HG03460 (cell line): ENCODE results near the gene BCORL1.

ENCODE experiments used
- ATAC-seq: cut with Tn5 transposase; IDR thresholded peaks from one replicate; pipeline ENCODE4 v1.9.1; 2021; ENCODE audit not compliant: unreplicated experiment

The BCORL1 gene

DNA sequence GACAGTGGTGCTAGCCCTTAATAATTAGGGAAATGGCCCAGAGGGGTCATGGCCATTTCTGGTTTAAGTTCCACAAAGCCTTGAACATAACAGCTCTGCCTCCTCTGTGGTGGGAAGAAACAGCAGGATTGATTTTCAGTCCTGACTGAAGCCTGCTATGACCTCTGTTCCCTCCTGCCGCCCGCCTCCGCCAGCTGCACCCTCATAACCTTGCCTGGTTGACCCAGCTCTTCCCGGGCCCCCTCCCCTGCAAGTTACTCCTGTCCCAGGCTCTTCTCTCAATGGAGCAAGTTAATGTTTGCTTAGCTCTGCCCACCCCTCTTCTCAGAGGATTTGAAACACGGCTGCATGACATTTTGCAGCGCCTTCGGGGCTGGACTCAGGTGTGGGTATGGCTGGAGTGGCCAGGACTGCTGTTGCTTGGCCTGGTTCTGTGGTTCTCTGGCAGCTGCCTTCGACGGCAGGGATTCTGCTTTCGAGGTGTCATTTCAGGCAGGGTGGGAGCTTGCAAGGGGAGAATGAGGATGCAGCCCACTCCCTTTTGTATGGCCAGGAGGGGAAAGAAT, 27.3 kb downstream of the BCORL1 start:
- ATAC-seq, result no peak

DNA sequence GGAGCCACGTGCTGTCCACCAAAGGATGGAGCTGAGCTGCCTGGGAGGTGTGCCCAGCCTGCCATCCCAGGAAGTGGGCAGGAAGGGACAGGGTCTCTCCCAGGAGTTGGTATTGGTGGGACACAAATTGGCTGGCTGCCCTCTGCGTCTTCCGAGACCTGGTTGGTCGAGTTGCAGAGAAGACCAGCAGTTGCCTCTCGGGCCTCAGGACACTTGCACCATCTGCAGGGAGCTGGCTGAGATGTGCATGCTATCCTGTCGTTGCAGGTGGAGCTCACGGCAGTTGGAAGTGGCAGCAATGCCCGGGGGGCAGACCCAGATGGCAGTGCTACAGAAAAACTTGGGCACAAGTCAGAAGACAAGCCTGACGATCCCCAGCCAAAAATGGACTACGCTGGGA, 30.2 kb downstream of the BCORL1 start:
- no peak for ATAC-seq

DNA sequence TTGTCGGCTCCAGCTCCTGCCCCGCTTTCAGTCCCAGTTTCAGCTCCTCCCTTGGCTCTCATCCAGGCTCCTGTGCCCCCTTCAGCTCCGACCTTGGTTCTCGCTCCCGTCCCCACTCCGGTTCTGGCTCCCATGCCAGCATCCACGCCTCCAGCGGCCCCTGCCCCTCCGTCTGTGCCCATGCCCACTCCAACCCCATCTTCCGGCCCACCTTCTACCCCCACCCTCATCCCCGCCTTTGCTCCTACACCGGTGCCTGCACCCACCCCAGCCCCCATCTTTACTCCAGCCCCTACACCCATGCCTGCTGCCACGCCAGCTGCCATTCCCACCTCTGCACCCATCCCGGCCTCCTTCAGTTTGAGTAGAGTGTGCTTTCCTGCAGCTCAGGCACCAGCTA, 31.2 kb downstream of the BCORL1 start:
- no peak for ATAC-seq

DNA sequence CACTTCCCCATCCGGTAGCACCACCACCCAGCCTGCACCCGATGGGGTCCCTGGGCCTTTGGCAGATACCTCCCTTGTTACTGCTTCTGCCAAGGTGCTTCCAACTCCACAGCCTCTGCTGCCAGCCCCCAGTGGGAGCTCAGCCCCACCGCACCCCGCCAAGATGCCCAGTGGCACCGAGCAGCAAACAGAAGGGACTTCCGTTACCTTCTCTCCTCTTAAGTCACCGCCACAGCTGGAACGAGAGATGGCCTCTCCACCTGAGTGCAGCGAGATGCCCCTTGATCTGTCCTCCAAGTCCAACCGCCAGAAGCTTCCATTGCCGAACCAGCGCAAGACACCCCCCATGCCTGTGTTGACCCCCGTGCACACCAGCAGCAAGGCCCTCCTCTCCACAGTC, 31.9 kb downstream of the BCORL1 start:
- ATAC-seq, result no peak

DNA sequence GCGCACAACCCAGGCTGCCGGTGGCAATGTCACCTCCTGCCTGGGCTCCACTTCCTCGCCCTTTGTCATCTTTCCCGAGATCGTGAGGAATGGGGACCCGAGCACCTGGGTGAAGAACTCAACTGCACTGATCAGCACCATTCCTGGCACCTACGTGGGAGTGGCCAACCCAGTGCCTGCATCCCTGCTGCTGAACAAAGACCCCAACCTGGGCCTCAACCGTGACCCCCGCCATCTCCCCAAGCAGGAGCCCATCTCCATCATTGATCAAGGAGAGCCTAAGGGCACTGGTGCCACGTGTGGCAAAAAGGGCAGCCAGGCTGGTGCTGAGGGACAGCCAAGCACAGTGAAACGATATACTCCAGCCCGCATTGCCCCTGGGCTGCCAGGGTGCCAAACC, 32.3 kb downstream of the BCORL1 start:
- no peak for ATAC-seq

DNA sequence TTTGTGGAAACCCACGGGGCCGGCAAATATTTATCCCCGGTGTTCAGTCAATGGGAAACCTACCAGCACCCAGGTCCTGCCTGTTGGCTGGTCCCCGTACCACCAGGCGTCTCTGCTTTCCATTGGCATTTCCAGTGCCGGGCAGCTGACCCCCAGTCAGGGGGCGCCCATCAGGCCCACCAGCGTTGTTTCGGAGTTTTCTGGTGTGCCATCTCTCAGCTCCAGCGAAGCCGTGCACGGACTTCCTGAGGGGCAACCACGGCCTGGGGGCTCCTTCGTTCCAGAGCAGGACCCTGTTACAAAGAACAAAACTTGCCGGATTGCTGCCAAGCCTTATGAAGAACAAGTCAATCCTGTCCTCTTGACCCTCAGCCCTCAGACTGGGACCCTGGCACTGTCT, 32.7 kb downstream of the BCORL1 start:
- ATAC-seq, result no peak

DNA sequence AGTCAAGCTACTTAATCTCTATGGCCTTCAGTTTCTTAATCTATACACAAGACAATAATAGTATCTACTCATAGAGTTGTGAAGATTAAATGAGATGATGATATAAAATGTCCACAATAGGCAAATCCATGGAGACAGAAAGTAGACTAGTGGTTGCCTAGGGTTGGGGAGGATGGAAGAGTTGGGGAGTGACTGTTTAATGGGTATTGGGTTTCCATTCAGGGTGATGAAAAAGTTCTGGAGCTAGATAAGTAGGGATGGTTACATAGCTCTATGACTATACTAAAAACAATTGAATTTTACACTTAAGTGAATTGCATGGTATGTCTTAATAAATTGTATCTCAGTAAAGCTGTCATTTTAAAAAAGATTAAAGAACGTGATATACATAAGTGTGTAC, 35.7 kb downstream of the BCORL1 start:
- no peak for ATAC-seq

DNA sequence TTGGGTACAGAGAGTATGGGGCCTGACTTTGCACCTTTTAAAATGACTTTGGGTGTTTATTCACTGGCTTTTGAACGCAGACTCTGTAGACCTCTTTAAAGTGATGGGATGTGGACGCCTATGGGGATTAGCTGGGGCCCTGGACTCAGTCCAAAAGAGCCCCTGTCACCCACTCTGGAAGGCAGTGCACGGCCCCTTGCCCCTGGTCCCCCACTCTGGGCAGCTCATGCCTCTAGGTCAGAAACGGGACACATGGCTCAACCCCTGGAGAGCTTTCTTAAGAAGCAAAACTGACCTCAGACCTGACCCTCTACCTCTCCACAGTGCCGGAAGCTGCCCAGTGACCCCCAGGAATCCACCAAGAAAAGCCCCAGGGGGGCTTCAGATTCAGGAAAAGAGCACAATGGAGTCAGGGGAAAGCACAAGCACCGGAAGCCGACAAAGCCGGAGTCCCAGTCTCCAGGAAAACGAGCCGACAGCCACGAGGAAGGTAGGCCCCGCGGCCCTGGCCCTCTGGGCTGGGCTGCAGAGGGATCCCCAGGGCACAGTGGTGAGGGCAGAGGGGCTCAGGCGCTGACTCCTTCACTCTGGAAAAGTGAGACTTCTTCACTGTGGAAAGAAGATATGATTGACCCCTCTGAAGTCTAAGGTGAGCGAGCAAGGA, 38.4 kb downstream of the BCORL1 start:
- no peak for ATAC-seq

DNA sequence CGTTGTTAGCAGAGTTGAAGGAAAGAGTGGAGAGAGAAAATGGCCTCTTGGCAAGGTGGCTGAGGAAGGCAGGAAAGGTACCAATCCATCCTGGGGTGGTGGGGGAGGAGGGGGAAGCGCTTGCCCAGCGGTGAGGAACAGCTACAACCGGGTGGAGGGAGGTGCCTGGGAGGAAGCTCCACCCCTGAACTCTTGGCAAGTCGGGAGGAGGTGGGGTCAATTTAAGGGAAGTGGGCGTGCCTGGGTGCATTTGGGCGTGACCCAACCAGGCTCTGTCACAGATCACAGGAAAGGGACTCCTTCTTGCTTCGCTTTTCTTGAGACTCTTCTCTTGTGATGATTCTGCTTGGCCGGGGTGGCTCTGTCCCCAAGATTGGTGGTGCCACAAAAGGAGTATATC, 41.7 kb downstream of the BCORL1 start:
- ATAC-seq, result peak; percentile 100

DNA sequence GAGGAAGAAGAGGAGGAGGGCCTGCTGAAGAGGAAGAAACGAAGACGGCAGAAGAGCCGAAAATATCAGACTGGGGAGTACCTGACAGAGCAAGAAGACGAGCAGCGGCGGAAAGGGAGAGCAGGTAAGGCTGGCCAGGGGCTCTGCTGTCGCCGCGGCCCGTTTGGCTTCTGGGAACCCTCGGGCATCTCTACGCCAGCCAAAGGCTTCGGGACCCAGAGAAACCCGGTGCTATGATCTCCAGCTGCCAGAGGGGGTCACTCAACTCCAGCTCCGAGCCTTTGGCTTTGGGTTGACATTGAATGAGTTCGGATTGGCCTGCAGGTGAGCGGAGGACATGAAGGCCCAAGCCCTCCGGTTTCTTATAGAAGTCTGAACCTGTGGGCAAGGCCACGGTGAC, 42.8 kb downstream of the BCORL1 start:
- ATAC-seq, result no peak

DNA sequence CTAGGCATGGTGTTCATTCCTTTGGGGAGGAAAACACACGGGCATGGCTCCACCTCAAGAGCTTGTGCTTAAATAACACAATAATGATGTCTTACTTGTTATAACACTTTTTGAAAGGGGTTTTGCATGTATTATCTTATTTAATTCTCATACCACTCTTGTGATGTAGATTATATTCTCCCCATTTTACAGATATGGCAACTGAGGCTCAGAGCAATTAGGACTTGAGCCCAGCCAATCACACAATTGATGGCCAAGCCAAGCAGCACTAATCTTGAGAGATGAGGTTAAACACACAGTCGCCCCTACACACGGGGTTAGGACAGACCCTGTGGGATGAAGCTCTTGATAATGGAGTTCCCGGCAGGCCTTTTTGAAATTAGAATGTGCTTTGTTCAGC, 45.1 kb downstream of the BCORL1 start:
- no peak for ATAC-seq

DNA sequence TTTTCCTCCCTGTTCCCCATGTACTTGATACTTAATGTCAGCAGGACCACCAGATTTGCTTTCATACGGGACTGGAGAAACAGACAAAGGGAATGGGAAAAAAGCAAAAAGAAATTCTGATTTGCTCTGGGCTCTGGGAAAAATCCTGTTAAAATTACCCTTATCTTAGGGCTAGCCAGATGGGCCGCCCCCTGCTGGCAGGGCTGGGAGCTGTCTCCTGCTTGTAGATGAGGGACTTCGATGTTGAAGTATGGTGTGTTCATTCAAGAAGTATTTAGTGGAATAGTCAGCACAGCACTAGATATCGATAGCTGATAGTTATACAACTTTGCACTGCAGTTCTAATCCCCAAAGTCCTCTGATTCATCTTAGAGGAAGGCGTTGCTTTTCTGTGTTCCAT, 45.8 kb downstream of the BCORL1 start:
- no peak for ATAC-seq

DNA sequence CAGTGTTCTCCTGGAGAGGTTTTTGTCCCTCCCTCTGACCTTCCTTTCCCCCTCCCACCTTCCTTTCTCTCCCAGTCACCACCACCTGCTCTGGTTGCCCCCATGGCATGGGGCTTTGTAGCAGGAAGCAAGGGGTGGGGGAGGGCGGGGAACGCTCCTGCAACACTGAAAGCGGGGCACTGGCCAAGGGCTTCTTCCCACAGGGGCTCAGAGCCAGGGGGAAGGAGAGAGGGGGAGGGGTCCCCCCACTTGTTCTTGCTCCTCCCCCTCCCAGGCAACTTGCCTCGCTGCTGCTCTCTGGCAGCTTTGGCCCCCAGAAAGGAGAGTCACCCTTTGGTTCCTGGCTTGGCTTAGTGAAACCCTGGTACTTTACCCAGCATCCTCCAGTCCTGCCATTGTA, 48.4 kb downstream of the BCORL1 start:
- ATAC-seq, result no peak

DNA sequence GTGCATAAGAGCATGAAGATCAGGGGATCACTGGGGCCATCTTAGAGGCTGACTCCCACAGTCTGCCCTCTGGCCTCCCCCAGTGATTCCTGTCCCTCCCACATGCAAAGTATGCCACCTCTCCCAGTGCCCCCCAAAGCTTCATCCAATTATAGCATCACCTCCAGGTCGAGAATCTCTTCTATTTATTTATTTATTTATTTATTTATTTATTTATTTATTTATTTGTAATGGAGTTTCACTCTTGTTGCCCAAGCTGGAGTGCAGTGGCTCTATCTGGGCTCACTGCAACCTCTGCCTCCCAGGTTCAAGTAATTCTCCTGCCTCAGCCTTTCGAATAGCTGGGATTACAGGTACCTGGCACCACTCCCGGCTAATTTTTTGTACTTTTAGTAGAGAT, 50.1 kb downstream of the BCORL1 start:
- ATAC-seq, result no peak

DNA sequence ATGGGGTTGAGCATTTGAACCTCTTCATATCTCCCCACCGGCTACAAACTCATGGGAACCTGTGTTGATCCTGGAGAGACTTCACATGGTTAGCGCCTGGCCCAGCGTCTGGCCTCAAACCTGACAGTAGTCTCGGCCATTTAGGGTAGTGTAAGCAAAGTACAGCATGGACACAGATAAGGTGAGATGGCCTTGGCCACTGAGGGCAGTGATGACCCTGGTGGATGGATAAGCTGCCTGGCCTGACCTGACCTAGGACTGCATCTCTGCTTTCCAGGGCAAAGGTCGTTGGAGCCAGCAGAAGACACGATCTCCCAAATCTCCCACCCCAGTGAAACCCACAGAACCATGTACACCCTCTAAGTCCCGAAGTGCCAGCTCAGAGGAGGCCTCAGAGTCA, 51.7 kb downstream of the BCORL1 start:
- ATAC-seq, result no peak

DNA sequence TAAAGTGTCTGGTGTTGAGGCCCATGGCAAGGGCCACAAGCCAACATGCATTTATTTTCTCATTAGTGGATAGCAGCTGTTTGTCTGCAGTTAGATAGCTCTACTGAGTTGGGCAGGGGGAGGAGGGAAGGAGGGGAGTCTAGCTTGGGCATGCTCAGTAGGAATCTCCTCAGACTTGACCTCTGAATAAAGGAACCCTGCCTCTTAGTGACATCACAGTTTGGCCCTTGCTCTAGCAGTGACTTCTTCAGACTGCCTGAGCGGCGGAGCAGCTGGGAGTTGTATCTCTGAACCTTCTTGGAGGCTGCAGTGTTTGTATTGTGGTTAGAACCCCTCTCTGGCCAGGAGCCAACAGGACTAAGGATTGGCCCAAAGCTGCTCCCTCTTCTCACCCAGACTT, 57.4 kb downstream of the BCORL1 start:
- no peak for ATAC-seq

DNA sequence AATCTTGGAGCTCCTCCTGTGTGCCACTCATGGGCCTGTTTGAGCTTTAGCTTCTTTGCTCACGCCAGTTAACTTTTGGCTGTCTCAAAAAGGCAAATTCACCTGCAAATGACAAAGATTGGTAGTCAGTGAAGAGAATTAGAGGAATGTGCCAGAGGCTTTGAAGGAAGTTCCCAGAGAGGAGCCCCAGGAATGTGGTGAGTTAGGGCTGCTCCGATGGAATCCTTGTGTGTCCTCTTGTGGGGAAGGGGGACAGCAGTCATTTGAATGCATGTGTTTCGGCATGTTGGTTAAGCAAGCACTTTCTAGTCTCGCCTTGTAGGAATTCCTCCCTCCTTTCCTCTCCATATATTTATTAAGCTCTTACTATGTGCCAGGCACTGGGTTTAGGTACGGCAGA, 65.0 kb downstream of the BCORL1 start:
- no peak for ATAC-seq

DNA sequence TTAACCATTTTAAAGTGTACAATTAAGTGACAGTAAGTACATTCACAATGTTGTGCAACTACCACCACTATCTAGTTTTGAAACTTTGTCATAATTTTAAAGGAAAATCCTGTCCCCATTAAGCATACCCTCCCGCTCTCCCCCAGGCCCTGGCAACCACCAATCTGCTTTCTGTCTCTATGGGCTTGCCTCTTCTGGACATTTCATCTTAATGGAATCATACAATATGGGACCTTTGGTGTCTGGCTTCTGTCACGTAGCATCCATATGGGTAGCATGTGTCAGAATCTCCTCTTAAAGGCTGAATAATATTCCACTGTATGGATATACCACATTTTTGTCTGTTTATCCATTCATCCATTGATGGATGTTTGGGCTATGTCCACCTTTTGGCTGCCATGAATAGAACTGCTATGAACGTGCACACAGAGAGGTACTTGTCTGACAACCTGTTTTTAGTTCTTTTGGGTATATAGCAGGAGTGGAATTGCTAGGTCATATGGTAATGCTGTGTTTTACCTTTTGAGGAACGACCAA, 66.3 kb downstream of the BCORL1 start:
- no peak for ATAC-seq

DNA sequence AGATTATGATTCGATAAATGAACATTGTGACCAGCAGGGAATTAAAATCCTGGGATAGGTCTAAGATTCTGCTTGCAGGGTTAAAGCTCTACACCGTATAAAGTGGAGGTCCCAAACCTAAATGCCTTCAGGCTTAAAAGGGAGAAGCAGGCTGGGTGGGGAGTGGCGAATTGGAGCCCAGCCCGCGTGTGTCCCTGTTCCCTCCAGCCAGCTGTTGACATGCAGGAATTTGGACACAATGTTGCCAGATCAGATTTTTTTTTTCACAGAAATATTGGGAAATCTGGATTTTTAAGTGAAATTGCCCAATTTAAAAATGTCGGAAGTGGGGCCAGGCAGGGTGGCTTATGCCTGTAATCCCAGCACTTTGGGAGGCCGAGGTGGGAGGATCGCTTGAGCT, 67.4 kb downstream of the BCORL1 start:
- no peak for ATAC-seq

DNA sequence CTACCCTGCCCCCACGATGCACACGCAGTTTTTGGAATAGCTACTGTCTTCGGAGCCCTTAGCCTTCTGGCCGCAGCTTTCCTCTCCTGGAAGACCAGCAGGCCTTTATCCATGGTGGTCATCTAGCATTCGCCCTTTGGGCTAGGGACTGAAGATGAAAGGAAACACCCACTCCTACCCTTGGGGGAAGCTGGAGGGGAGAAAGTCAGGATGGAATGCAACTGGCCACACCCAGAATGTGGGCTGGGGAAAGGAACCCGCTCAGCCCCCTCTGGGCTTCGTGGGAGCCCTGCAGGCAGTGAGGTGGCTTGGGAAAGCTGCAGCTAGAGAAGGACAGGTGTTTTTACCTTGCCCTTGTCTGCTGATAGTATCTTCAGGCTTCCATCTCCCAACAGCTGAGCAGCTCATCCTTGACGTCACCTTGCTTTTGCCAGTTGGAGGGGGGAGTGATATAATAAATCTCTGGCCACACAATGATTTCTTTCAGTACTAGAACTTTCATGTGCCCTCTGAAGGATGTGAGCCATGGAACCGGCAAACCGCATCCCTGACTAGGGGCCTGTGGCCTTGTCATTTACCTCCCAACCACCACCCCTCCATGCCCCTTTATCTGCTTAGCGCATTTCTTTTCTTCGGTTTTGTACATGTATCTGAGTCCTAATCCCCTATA, 68.9 kb downstream of the BCORL1 start:
- no peak for ATAC-seq

DNA sequence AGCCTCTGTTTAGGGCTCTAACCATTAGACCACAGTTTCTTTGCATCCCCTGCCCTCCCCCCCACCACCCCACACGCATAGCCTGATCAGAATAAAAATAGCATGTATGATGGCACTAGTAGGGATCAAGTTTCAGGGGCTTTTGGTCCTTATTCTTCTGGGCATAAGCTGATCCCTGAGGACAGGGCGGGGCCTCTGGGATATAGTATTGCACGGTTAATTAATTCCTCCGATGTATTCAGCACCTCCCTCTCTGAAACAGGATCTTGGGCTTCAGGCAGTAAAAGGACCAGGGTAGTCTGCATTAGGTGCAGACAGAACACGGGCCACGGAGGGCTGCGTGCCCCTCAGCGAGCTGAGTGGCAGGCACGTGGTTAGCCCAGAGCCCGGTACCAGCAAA, 70.8 kb downstream of the BCORL1 start:
- no peak for ATAC-seq

DNA sequence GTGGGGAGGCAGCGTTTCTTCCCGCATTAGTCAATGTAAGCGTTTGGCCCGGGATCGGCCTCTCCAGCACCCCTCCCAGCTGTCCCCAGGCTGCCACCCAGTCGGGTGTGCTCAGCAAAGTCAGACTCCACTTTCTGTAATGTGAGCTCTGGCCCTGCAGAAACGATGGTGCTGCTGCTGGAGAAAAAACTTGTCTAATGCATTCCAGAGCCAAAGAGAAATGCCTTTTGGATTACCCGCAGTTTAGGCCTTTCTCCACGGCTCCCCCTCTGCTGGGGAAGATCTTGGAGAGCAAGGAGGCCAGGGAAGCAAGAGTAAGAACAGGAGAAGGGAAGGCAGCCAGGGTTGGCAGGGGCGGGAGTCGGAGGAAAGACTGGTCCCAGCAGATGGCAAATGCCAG, 72.7 kb downstream of the BCORL1 start:
- no peak for ATAC-seq

DNA sequence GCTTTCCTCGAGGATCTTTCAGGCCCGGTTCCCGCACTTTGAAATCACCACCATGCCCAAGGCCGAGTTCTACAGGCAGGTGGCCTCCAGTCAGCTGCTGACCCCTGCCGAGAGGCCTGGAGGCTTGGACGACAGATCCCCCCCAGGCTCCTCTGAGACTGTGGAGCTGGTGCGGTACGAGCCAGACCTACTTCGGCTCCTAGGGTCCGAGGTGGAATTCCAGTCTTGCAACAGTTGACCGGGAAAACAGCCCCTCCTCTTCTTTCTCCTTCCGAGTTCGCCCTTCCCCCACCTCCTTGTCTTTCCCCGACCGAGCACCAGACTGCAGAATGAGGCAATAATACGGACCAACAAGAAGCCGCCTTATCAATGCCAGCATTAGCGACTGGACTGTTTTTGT, 73.5 kb downstream of the BCORL1 start:
- no peak for ATAC-seq
